ENCODE measurements around the gene AMY1C. TPM values are rescaled to one million over a fixed set of nuclear protein-coding genes. Genes with fewer than 3 reads are reported as not detected.
A peak's percentile ranks its signal among the peaks of the same experiment; 100 is the strongest.
"Not testable (repeated sequence)": the region's sequence is repeated elsewhere in the genome, so short reads cannot be mapped to it uniquely, and the experiment has no call there.

AMY1C gene
- total RNA-seq (2014; rRNA removed; shearing (Covaris generic)), result not detected in 2 replicates
- polyA plus RNA-seq (2014; cell fraction: nucleus; rRNA removed), result not detected in 2 replicates

DNA sequence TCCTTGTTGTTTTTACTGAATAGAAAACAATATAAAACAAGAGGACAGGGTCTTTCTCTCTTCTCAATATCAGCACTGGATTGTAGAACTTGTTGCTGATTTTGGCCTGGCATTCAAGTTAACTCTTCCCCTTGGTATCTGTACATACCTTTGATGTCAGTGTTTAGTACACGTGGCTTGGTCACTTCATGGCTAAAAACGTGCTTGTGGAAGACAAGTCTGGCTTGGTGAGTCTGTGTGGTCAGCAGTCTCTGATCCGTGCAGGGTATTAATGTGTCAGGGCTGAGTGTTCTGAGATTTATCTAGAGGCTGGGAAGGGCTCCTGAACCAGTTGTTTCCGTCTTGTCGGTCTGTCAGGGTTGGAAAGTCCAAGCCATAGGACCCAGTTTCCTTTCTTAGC lies at the start of gene AMY1C:
Gene AMY1C, plus strand, starts transcription at position 301 of the 400 bp plus-strand sequence. CDS start 572 bp downstream, outside the sequence.
- not testable (repeated sequence) for DNase-seq (ENCODE audit: extremely low read depth, low read depth)

DNA sequence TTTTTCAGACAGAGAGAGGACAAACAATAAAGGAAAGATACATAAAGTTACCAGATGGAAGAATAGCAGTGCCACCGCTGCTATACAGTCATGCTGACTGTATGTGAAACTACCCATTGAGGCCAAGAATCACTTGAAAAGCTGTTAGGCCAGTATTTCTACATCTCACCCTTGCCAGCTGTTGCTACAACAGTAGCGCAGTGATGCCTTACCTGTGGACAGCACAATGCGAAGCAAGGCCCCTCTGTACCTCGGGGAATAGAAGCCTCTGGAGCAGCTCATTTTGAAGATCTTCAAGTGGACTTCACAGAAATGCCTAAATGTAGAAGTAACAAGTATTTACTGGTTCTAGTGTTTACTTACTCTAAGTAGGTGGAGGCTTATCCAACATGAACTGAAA lies 49.0 kb upstream of the AMY1C start:
- DNase-seq (ENCODE audit: extremely low read depth, low read depth), result not testable (repeated sequence)

- DNase-seq (ENCODE audit: extremely low read depth, low read depth), result not testable (repeated sequence)
Measured at GRCh38 chr1:103701256-103701655, 48.4 kb upstream of the AMY1C start.

DNA sequence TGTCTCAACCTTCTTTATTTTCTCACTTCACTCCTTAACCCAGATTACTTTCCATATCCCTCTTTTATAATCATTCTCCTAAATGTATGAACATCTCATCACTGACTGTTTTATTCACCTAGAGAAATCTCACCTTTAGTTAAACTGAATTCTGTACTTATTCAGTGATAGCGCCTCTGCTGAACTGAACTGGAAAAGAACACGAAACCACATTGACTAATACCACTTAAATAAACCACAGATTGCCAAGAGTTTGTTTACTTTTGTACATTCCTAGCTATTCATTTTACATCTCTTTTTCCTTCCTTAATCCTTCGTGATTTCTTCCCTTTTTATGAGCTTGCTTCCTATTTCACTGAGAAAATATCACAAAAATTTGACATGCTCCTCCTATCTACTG lies 42.0 kb upstream of the AMY1C start:
- not testable (repeated sequence) for DNase-seq (ENCODE audit: extremely low read depth, low read depth)

DNA sequence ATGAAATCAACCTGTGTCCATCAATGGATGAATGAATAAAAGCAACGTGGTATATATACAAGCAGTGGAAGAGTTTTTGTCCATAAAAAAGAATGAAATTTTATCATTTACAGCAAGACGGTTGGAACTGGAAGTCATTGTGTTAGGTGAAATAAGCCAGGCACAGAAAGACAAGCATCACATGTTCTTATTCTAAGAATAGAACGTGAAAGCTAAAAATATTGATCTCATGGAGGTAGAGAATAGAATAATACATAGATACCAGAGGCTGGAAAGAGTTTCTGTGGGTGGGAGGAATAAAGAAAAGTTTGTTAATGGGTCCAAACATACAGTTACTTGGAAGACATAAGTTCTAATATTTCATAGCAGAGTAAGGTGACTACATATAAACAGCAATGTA lies 39.3 kb upstream of the AMY1C start:
- DNase-seq (ENCODE audit: extremely low read depth, low read depth), result not testable (repeated sequence)

DNA sequence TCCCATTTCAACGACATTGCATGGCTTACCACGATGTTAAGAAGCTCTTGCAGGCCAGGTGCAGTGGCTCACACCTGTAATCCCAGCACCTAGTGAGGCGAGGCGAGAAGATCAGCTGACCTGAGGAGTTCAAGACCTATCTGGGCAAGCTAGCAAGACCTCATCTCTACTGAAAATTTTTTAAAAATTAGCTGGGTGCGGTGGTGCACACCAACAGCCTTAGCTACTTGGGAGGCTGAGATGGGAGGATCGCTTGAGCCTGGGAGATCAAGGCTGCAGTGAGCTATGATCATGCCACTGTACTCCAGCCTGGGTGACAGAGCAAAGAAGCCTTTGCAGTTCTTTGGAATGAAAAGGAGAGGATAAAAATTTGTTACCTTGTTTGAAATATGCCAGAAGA lies 32.3 kb upstream of the AMY1C start:
- DNase-seq (ENCODE audit: extremely low read depth, low read depth), result not testable (repeated sequence)

DNA sequence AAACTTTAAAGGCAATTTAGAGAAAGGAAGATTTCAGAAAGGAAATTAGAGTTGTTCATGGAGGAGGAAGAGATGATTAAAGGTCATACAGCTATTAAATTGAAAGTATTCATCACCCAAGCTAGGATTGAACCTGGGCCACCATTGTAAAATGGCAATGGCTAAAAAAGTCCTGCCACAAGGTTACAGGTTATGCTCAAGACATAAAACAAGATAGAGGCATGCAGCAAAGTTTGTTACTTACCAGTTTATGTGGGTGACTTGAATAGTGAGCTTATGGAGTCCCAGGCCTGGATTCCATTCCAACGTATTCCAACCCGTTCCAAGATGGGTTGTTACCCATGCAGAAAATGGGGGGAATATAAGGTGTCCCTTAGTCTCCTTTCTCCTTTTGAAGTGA lies 28.2 kb upstream of the AMY1C start:
- not testable (repeated sequence) for DNase-seq (ENCODE audit: extremely low read depth, low read depth)

DNA sequence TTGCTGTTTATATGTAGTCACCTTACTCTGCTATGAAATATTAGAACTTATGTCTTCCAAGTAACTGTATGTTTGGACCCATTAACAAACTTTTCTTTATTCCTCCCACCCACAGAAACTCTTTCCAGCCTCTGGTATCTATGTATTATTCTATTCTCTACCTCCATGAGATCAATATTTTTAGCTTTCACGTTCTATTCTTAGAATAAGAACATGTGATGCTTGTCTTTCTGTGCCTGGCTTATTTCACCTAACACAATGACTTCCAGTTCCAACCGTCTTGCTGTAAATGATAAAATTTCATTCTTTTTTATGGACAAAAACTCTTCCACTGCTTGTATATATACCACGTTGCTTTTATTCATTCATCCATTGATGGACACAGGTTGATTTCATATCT lies 14.4 kb upstream of the AMY1C start:
- DNase-seq (ENCODE audit: extremely low read depth, low read depth), result not testable (repeated sequence)

DNA sequence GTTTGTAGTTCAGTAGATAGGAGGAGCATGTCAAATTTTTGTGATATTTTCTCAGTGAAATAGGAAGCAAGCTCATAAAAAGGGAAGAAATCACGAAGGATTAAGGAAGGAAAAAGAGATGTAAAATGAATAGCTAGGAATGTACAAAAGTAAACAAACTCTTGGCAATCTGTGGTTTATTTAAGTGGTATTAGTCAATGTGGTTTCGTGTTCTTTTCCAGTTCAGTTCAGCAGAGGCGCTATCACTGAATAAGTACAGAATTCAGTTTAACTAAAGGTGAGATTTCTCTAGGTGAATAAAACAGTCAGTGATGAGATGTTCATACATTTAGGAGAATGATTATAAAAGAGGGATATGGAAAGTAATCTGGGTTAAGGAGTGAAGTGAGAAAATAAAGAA lies 11.7 kb upstream of the AMY1C start:
- not testable (repeated sequence) for DNase-seq (ENCODE audit: extremely low read depth, low read depth)

DNA sequence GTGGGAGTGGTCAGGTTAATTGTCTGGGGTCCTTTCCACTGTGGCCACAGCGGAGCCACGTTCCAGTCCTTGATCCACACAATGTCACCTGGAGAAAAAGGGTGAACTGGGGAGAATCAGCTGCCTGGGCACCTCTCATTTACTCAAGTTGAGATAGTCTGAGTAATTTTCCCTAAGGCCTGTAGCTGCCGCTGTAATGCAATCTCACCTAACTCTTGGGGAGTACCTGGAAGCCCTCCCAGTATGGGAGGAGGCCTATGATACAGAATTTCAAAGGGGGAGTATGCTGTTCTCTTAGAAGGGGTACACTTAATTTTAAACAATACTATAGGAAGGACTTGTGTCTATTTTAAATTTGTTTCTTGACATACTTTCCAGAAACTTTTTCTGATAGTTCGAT lies 5.2 kb upstream of the AMY1C start:
- not testable (repeated sequence) for DNase-seq (ENCODE audit: extremely low read depth, low read depth)

DNA sequence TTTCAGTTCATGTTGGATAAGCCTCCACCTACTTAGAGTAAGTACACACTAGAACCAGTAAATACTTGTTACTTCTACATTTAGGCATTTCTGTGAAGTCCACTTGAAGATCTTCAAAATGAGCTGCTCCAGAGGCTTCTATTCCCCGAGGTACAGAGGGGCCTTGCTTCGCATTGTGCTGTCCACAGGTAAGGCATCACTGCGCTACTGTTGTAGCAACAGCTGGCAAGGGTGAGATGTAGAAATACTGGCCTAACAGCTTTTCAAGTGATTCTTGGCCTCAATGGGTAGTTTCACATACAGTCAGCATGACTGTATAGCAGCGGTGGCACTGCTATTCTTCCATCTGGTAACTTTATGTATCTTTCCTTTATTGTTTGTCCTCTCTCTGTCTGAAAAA lies 4.7 kb upstream of the AMY1C start:
- DNase-seq (ENCODE audit: extremely low read depth, low read depth), result not testable (repeated sequence)

GRCh38 chr1:103748273-103748672 lies 1.4 kb upstream of the AMY1C start:
- DNase-seq (ENCODE audit: extremely low read depth, low read depth), result not testable (repeated sequence)

DNA sequence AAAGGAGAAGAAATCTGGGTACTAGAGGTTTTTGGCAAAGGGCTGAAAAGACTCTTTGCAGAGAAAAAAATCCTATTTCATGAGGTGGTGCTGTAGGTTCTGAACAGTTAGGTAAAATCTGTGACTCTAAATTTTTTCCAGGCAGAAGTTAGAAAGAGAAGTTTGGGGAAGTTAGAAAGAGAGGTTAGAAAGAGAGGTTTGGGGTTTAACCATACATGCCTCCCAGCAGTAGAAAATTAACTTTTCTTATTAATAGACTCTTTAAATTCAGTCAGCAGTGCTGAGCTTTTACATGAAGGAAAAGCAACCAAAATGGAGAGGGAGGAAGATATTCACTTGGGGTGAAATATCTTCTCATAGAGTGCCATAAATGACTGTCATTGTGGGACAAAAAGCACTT lies 12.2 kb downstream of the AMY1C start:
- no peak for DNase-seq (ENCODE audit: extremely low read depth, low read depth)

GRCh38 chr1:103779932-103780331 lies 30.2 kb downstream of the AMY1C start:
- no peak for DNase-seq (ENCODE audit: extremely low read depth, low read depth)

- DNase-seq (ENCODE audit: extremely low read depth, low read depth), result no peak
Measured at GRCh38 chr1:103783944-103784377, 34.3 kb downstream of the AMY1C start.

- DNase-seq (ENCODE audit: extremely low read depth, low read depth), result peak; percentile 3
Measured at GRCh38 chr1:103788377-103788776, 38.7 kb downstream of the AMY1C start.

GRCh38 chr1:103790172-103790571 lies 40.5 kb downstream of the AMY1C start:
- no peak for DNase-seq (ENCODE audit: extremely low read depth, low read depth)

Other genes starting within 250 kb of the AMY1C start
- 10.2 and 15.1 TPM in 2 replicates for gene RNPC3, start 224.2 kb upstream of the AMY1C start, total RNA-seq (2014; rRNA removed; shearing (Covaris generic))
- gene AMY2B, start 178.3 kb upstream of the AMY1C start, total RNA-seq (2014; rRNA removed; shearing (Covaris generic)), result 2.7 and 2.9 TPM in 2 replicates
- not detected in 2 replicates for gene AMY2A, start 132.5 kb upstream of the AMY1C start, total RNA-seq (2014; rRNA removed; shearing (Covaris generic))
- not detected in 2 replicates for gene AMY1A, start 94.1 kb upstream of the AMY1C start, total RNA-seq (2014; rRNA removed; shearing (Covaris generic))
- not detected in 2 replicates for gene AMY1B, start 53.7 kb upstream of the AMY1C start, total RNA-seq (2014; rRNA removed; shearing (Covaris generic))